Stimulated activated CD8-positive, alpha-beta memory T cell treated with anti-CD3 and anti-CD28 coated beads, Interleukin-12 subunit alpha, Interleukin-12 subunit beta, amount 100 ng/mL, for 1 hour (primary cell): ENCODE results near the gene ZNFX1.
"Not testable (repeated sequence)": the region's sequence is repeated elsewhere in the genome, so short reads cannot be mapped to it uniquely, and the experiment has no call there.

ENCODE experiments used
- DNase-seq: peaks from one replicate; pipeline ENCODE4 v3.0.0-alpha.2; 2020; ENCODE audit warnings: low read depth

The ZNFX1 gene

GRCh38 chr20:49248301-49248700 lies 29.6 kb downstream of the ZNFX1 start:
- DNase-seq = no peak

GRCh38 chr20:49247792-49248191 lies 30.1 kb downstream of the ZNFX1 start:
- no peak for DNase-seq

DNA sequence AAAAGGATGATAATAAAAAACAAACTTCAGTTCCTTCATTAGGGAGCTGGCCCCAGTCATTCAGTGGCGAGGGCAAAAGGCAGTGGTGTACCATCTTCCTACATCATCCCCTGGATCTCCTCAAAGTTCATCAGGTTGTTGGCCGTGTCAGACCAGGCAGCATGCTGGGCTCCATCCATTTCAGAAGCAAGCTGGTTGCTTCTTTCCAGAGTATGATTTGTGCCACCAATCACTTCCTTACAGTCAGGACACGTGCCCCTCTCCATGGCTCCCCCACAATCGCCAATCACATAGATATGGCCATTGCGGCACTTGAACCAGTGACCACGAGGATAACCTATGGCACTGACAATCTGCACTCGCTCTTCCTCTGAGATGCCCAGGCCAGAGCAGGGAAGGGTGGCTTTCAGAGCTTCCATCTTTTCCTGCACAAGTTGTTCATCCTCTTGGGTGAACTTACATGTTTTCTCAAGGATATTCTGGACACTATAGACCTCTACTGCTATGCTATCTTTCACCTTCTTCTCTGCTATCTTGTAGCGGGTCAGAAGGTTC lies 30.6 kb downstream of the ZNFX1 start:
- no peak for DNase-seq

- peak; percentile 5 for DNase-seq
Observed at GRCh38 chr20:49245921-49246740, 31.7 kb downstream of the ZNFX1 start.

- no peak for DNase-seq
Observed at GRCh38 chr20:49237531-49237930, 40.3 kb downstream of the ZNFX1 start.

GRCh38 chr20:49236301-49236700 lies 41.6 kb downstream of the ZNFX1 start:
- no peak for DNase-seq

DNA sequence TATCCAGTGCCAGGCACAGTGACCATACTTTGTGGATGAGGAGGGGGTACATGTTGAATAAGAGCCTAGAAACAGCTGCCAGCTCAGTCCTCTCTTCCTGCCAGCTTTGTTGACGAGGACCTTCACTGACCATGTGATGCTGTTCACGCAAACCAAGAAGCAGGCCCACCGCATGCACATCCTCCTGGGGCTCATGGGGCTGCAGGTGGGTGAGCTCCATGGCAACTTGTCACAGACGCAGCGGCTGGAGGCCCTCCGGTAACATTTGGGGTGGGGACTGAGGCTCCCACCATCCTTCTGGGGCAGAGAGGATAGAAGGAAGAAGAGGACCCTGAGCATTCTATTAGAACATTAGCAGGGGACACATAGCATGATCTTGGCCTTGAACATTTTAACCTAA lies 43.0 kb downstream of the ZNFX1 start:
- no peak for DNase-seq

- no peak for DNase-seq
Observed at GRCh38 chr20:49233226-49233625, 44.6 kb downstream of the ZNFX1 start.

DNA sequence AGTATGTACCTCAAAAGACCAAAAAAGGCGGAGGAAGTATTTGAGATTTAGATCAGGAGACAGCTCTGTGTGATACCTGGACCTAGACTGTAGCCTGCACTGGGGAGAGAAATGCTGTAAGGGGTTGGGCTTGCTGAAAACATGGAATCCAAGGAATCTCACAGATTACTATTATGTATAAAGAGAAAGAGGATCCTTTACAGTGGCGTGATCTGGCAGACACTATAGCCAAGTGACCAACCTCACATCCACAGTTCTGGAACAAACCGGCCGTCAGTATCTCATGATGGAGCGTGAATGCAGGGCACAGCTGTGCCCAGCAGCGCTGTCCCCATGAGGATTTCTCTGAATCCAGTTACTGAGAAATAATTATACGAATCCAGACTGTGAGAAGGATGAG lies 46.4 kb downstream of the ZNFX1 start:
- DNase-seq = no peak

DNA sequence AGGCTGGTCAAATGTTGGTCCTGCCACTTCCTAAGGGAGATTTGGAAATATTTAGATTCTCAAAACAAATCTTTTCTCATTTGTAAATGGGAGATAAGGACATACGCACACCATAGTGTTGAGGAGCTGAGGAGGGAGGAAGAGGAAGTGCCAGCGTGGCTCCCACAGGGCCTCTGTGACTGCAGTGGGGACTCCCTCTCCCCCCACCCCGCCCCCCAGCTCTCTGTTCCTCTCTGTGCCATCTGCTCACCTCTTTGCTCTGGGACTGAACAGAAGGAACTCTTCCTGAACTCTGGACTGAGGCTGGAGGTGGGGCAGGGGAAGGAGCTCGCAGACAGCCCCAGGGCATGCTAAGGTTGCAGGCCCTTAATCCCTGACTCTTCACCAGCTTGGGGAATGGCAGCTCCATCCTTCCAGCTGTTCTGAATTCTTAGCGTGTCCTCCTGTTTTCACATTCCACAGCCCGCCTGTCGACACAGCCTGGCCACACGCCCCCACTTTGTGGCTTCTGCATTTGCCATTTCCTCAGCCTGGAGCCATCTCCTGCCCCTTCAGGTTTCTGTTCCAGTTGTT lies 47.2 kb downstream of the ZNFX1 start:
- no peak for DNase-seq

GRCh38 chr20:49230021-49230420 lies 47.8 kb downstream of the ZNFX1 start:
- no peak for DNase-seq

DNA sequence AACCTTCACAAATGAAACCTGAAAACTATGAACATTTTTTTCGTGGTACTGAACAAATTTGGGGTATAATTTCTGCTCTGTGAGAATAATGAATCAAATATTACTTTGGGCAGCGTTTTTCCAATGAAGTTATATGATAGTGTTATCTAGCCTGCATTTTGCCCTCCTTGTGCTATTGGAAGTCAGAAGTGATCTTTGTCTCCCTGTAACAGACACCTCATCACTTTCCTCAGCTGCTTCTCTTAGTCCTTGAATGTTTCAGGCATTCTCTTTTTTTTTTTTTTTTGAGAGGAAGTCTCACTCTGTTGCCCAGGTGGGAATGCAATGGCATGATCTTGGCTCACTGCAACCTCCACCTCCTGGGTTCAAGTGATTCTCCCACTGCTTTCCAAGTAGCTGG lies 48.5 kb downstream of the ZNFX1 start:
- DNase-seq = no peak

DNA sequence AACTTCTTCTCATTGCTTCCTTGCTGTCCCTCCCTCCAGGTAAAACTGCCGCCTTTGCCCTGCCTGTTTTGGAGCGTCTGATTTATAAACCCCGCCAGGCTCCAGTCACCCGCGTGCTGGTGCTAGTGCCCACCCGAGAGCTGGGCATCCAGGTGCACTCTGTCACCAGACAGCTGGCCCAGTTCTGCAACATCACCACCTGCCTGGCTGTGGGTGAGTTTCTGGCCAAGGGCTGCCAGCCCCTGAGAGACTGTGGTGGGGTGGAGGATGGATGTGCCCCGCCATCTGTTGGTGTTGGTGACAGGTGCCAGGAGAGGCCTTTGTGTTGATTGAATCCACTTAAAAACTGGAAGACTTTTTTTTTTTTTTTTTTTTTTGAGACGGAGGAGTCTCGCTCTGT lies 49.2 kb downstream of the ZNFX1 start:
- no peak for DNase-seq

DNA sequence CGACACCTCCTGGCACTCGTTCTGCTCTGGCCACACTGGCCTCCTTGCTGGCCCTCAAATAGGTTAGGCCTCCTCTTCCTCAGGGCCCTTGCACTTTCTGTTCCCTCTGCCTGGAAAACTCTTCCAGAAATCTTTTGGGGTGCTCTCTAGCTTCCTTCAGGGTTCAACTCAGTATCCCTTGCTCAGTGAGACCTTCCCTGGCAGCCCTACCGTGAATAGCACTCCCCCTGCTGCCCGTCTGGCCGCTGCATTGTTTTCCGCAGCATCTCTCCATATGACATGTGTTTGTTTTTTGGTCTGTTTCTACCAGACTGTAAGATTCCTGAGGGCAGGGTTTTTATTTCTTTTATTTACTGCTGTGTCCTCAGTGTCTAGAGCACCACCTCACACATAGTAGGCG lies 52.0 kb downstream of the ZNFX1 start:
- no peak for DNase-seq

DNA sequence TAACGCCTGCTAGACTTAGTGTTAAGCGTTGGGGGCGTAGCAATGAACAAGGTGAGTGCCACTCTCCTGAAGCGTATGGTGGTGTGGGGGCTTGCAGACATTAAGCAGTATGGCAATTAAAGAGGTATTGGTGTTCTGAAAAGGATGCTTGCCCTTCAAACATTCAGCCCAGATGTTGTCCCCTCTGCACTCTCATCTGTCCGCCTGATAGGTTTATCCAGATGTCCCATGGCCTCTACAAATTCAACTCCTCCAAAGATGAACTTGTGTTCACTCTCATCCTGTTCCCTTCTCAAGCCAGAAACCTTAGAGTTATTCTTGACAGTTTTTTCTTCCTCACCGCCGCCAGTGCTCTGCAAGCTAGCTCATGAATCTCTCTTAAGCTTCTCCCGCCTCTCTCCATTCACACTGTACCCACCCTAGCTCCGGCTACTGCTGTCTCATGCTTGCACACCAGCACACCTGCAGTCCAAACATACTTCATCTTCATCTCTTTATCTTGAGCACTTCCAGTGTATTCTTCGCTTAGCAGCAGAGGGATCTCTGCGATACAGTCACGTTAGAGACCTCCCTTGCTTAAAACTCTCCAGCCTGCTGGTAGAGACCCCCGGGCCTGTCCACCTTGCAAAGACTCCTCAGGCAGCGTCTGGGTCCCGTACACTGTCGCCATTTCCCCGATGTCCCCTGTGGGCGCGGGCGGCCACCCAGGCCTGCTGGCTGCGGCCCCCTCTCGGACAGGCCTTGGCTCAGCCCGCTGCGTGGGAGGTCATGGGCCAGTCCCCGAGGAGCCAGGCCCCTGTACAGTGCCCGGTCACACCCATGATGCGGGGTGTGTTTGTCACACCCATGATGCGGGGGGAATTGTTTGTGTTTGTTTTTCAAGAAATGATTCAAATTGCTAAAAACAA lies 57.7 kb downstream of the ZNFX1 start:
- DNase-seq = no peak

DNA sequence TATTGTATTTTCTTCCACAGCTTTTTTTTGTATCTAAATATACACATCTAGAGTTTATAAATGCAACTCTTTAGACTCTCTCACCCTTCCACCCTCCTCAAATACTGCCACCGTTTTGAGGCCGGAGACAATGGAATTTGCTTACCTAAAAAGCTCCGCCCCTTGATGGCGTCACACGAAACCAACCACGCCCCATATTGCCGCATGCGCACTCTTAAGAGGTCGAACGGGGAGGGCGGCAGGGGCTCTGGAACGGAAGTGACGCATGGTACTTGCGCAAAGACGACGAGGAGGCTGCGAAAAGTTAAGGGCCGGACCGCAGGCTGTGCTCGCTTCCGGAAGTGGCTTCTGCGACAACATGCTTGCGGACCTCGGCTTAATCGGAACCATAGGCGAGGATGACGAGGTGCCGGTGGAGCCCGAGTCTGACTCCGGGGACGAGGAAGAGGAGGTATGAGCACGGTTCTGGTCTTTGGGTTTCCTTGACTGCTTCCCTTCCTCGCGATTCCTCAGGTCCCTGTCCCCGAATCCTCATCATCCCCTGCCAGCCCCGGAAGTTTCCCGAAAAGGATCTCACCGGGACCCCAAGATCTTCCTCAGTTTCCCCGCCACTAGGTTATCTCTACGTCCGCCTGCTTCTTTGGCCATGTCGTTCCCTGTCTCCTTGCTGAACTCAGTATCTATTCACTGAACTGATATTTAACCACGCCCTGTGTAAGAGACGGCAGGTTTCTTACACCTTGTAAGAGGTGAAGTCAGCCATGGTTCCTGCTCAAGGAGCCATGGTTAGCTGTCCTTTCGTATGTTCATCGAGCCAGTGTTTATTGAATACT lies 58.5 kb downstream of the ZNFX1 start, which contains the start of gene DDX27:
Gene DDX27, plus strand, starts transcription at position 326 of the 833 bp plus-strand sequence. Its CDS starts 33 bp downstream, at position 359.
- DNase-seq = peak; percentile 96

- DNase-seq = not testable (repeated sequence)
Observed at GRCh38 chr20:49218739-49219090, 59.1 kb downstream of the ZNFX1 start.

DNA sequence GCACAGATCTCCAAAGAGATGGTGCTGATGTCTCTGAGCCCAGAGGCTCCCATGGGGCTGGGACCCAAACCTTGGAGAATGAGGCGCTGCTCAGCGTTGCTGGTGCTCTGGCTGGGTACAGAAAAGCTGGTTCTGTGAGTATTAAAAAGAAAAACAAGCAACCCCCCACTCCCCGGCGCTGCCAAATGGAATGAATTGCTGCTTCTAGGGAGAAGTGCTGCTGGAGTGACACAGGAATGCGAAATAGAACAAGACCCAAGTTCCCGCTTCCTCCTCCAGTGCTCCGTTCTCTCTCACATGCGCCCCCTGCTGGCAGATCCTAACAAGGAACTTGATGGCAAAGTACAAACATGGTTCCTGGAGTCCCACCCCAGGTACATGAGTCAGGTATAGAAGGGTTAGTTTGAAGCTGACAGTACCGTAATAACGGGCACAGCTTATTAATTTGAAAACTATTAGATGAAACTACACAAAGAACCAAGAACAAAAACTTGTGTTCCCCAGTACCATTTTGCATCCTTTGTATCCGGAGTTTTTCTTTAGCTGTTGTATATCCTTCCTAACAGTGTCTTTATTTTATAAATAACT lies 60.8 kb downstream of the ZNFX1 start:
- DNase-seq = peak; percentile 95

- DNase-seq = no peak
Observed at GRCh38 chr20:49215232-49215631, 62.6 kb downstream of the ZNFX1 start.

DNA sequence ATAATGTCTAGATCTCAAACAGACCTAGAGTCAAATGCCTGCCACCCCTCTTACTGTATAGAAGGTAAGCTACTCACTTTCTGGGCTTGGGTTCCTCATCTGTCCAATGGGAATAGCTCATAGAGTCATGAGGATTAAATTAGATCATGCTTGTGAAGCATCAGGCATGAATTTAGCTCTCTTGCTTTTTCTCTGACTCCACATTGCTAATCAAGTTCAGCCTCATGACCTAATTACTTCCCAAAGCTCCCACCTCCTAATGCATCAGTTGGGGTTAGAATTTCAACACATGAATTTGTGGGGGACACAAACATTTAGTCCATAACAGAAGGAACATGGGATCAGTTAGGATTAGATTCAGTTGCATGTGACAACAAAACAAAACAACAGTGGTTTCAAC lies 63.3 kb downstream of the ZNFX1 start:
- DNase-seq = no peak

DNA sequence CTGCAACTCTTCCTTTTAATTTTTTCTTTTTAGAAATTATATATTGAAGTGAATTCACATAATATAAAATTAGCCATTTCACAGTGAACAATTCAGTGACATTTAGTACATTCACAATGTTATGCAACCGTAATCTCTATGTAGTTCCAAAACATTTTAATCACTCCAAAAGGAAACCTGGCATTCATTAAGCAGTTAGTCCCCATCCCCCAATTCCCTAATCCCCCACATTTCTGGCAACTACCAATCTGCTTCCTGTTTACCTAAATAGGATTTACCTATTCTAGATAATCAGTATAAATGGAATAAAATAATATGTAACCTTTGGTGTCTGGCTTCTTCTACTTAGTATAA lies 67.1 kb downstream of the ZNFX1 start:
- no peak for DNase-seq
